Cardiac muscle cell (in vitro differentiated cells and primary cell): ENCODE data around the gene KRT14. TPM values are rescaled to one million over a fixed set of nuclear protein-coding genes. Genes with fewer than 3 reads are reported as not detected.
"Not testable (repeated sequence)": the region's sequence is repeated elsewhere in the genome, so short reads cannot be mapped to it uniquely, and the experiment has no call there.

Source experiments
- DNase-seq, 2 donors: peaks; one replicate each; pipeline versions ENCODE4 v3.0.0 to v3.0.0-alpha.2; 2010 to 2017; ENCODE audit warnings: low read depth in 1 of 2, low spot score in 1 of 2
- H3K27ac ChIP-seq: fragments of 200-600 bp; sonication (generic); 2 replicates; pipeline ENCODE4 v1.5.1; 2016
- H3K27me3 ChIP-seq: fragments of 200-600 bp; sonication (generic); 2 replicates; pipeline ENCODE4 v1.6.0; 2016; ENCODE audit warnings: control low read depth
- H3K36me3 ChIP-seq: fragments of 200-600 bp; sonication (generic); 2 replicates; pipeline ENCODE4 v1.5.1; 2016; ENCODE audit warnings: control low read depth
- H3K4me1 ChIP-seq: fragments of 200-600 bp; sonication (generic); 2 replicates; pipeline ENCODE4 v1.8.1; 2017; ENCODE audit warnings: low read depth, mild to moderate bottlenecking, mixed run types
- H3K4me3 ChIP-seq: fragments of 200-600 bp; sonication (generic); 2 replicates; pipeline ENCODE4 v1.5.1; 2016; ENCODE audit warnings: mild to moderate bottlenecking
- H3K9me3 ChIP-seq: fragments of 200-600 bp; sonication (generic); 2 replicates; pipeline ENCODE4 v1.5.1; 2017; ENCODE audit warnings: low read depth, mild to moderate bottlenecking, control low read depth
- CTCF ChIP-seq: IDR thresholded peaks from 2 replicates; pipeline ENCODE4 v1.5.1; 2012; ENCODE audit warnings: low read depth, mild to moderate bottlenecking, low read length
- polyA plus RNA-seq: library from polyadenylated mRNA; unstranded; fragments of >200 nt; fragmentation: Nextera tagmentation; extraction: Ambion mirVana; gene quantifications from 2 replicates; pipeline ENCODE4 v1.2.1, GENCODE V29; 2016
- total RNA-seq: library from RNA; depleted of rRNA; stranded (reverse); fragments of >200 nt; gene quantifications from 2 replicates; pipeline ENCODE4 v1.2.3, GENCODE V29; 2016

The KRT14 gene
- total and polyA plus RNA-seq, 2 experiments from 2014 or later: 0.20 TPM; not detected in 1

GRCh38 chr17:41583137-41584127 is 3.3 kb downstream of the KRT14 start:
- Histone ChIP-seq H3K4me1 (peaks cover 7% of the 10 kb centered on the region), H3K27me3 (no peaks in the 10 kb centered on the region), H3K4me3 (no peak overlapping the region), H3K9me3 (no peaks in the 10 kb centered on the region), H3K36me3 (no peaks in the 10 kb centered on the region), H3K27ac (no peak overlapping the region)
- TF ChIP-seq CTCF: no peak
- DNase-seq: no peak

- not testable (repeated sequence) for H3K4me1 ChIP-seq, H3K9me3 ChIP-seq, H3K27ac ChIP-seq, DNase-seq, H3K36me3 ChIP-seq, H3K4me3 ChIP-seq, H3K27me3 ChIP-seq
These were observed 4.4 kb downstream of the KRT14 start for GRCh38 chr17:41582061-41582968.

GRCh38 chr17:41581366-41582060 is 5.2 kb downstream of the KRT14 start:
- Histone ChIP-seq H3K9me3 (no peaks in the 10 kb centered on the region), H3K27me3 (no peaks in the 10 kb centered on the region), H3K4me3 (no peak overlapping the region), H3K27ac (no peak overlapping the region), H3K4me1 (peaks cover 7% of the 10 kb centered on the region), H3K36me3 (no peaks in the 10 kb centered on the region)
- DNase-seq: no peak
- no peak for TF ChIP-seq CTCF

GRCh38 chr17:41580687-41581365 is 5.9 kb downstream of the KRT14 start:
- H3K4me1 ChIP-seq: peaks cover 7% of the 10 kb centered on the region
- no peaks in the 10 kb centered on the region for H3K36me3 ChIP-seq
- H3K9me3 ChIP-seq: no peaks in the 10 kb centered on the region
- no peak for TF ChIP-seq CTCF
- DNase-seq: no peak
- no peaks in the 10 kb centered on the region for H3K27me3 ChIP-seq
- no peak overlapping the region for H3K27ac ChIP-seq
- H3K4me3 ChIP-seq: no peak overlapping the region

- Histone ChIP-seq H3K4me1 (peaks cover 2% of the 10 kb centered on the region), H3K27ac (no peak overlapping the region), H3K9me3 (no peaks in the 10 kb centered on the region), H3K27me3 (no peaks in the 10 kb centered on the region), H3K36me3 (no peaks in the 10 kb centered on the region), H3K4me3 (no peak overlapping the region)
- DNase-seq: no peak
- TF ChIP-seq CTCF: no peak
These were observed 6.5 kb downstream of the KRT14 start for GRCh38 chr17:41580244-41580575.
